GOT3 (cell line): Measurements from ENCODE around the gene GP1BB.

ENCODE experiments used
- DNase-seq: peaks from one replicate; lab custom pipeline; 2025; ENCODE audit warnings: mixed read lengths; lab: John Stamatoyannopoulos, UW

Gene GP1BB

DNA sequence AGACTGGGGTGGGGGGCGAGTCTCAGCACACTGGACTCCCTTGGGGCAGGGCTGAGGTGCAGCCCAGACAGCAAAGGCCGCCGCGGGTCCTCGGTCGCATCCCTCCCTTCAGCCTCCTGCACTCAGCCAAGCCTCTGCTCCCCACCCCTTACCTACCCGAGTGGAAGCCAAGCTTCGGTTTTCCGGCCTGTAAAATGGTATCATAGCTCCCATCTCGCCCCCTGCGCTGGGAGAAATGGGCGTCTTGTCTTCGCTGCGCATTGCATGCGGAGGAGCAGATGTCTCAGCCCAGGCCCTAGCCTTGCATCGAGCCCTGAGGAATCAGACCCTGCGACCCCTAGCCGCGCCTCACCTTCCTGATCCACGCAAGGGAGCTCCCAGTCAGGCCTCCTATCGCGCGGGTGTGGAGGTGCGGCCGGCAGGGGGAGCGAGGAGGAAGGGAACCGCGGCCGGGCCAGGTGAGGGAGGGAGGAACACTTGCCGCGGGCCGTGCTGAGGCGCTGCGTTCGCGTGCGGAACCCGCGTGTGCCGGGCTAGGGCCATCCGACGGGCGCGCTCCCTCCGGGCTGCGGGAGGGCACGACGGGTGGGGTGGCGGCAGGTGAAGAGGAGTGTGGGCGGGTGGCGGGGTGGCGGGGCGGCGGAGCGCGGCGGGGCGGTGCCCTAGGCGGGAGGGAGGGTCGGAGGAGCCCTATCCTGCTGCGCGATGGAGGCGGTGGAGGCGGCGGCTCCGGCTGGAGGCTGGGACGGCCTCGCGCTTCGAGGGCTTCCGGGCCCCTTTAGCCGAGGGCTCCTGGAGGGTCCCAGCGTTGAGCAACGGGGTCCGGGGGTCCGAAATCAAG is 33.2 kb downstream of the GP1BB start:
- DNase-seq = no peak

DNA sequence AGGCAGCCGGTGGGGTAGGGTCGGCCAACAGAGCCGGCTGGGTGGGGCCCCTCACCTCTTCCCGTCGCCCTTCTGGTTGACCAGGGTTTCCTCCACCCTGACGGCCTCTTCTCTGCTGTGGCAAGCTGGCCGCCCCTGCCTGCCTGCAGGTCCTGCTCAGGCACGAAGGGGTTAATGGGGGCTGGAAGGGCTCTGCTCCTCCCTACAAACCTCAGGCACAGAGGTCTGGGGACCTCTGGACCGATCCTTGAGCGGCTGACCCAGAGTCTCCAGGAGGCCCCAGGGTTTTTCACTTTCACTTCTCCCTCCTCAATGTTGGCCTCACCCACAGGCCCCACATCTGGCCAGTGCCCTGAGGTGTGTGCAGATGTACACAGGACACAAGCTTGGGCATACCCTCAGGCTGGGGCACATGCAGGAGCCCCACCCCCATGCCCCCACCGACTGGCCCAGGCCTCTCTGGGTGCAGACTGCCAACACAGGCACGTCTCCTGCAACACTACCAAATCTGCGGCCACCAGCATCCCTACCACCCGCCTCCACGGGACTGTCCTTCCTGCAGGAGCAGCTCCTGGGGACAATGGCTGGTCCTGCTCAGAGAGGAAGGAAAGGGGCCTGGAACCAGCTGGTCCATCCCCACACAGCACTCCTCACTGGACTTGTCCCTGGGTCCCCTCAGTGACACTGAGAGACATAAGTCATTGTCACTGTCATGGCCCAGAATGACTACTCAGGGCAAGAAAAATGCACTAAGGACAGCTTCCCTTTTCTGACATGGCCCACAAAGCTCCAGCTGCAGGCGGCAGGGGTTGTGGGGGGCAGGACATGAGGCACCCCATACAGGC is 34.0 kb downstream of the GP1BB start:
- no peak for DNase-seq

DNA sequence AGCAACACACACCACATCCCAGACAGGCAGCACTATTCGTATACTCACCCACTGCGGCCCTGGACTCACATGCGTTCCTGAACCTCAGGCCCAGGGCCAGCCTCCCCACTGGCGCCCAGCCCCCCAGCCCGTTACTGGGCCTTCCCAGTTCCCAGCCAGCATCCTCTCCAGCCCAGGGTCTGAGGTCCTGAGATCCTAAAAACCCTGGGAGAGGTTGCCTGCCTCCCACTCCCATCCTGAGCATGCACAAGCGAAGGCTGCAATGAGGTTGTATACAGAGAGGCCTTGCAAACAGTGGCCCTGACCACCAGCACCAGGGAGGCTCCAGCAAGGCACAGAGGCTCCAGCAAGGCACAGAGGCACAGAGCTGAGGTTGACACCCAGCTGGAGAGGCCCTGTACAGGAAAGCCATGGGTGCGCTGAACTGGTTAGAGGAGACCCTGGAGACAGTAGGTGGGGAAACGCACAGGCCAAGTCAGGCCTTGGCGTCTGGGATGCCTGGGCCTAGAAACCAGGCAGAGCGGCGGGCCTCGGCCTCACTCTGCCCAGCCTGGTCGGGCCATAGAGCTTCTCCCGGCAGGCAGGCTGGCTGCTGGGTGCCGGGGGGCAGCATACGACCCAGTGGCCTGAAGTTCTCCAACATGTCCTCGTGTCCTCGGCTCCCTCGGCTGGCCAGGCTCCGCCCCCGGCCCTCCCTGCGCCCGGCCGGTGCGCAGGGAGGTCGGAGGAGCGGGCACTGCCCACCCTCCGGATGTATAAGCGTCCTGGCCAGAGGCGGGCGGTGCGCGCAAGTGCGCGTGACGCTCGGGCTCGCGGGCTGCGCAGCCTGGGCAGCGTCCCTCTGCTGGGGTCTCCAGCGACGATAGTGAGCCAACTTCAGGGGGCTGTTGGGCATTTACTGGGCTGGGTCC is 34.9 kb downstream of the GP1BB start:
- no peak for DNase-seq

DNA sequence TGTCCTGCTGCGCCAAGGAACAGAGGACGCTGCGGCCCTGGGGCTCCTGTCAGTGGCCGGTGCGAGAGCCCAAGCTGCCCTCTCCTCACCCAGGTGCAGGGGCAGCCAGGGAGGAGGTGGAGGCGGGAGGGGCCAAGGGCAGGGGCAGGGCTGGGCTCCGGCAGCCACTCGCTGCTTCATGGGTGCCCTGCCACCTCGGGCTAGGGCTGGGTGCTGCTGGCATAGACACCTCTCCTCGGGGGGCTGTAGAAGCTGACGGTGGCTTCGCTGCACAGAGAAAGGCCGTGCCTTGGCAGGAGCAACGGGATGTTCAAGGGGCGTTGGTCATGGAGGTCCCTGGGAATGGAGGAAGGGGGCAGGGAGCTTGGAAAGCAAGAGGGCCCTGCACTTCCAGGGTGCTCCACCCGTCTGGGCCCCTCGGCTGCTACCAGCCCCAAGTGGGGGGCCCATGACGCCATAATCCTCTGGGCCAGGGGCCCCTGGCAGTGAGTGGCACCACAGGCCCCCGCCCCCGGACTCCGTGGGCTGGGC is 35.6 kb downstream of the GP1BB start:
- DNase-seq = no peak

DNA sequence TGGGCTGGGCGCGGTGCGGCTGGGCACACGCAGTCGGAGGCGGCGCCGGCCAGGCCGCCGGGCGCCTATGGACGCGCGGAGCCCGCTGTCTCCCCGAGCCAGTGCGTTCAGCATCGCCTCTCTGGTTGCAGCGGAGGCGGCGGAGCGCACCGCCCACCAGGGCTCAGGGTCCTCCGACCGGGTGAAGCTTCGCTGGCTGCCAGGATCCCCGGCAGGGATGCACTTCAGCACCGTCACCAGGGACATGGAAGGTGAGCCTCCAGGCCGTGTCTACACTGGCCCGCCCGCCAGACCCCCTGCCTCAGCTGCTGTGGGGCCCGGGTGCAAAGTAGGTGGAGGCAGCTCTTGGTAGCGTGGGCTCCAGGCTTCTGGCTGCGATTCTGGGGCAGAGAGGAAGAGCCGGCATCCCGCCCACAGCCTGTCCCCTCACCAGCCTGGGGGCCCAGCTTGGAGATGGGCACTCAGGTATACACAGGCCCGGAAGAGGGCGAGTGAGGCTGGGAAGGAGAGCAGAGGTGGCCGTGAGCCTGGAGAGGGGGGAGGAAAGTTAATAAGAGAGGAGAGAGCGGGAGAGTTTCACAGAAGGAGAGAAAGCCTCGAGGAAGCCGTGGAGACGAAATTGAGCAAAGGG is 36.2 kb downstream of the GP1BB start:
- no peak for DNase-seq

DNA sequence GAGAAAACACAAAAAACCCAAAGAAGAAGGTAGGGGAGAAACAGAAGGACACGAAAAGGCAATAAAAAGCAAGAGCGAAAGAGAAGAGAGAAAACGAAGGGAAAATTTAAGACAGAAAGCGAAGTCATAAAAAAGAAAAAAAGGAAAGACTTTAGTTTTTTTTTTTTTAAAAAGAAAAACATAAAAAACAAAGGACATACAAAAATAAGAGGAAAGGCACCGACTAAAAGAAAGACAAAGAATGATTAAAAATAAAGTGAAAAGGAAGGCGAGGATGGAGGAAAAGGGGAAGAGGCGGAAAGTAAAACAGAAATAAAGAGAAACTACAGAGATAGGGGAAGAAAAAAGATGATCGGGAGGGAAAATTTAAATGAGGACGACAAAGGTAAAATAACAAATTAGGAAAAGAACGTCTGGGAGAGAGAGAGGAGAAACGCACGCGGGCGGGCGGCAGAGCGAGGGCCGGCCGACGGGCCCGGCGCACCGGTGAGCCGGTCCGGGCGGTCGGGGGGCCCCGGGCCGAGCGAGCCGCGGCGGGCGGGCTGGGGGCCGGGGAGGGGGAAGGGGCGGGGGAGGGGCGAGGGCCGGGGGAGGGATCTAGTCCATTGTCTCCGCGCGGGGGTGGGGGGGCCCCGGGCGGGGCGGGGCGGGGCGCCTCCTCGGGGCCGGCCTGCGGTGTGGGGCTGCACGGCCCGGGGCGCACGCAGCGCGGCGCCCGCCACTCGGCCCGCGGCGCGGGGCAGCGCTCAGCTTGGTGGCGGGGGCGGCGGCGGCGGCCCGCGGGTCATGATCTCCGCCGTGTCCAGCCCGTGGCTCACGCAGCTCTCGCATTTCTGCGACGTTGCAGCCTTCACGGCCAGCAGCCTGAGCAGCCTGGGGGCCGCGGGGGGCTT is 37.0 kb downstream of the GP1BB start, which contains the start of gene TBX1:
Gene TBX1, plus strand, starts transcription at position 721 of the 893 bp plus-strand sequence. Its CDS starts 66 bp downstream, at position 787.
- DNase-seq = no peak

DNA sequence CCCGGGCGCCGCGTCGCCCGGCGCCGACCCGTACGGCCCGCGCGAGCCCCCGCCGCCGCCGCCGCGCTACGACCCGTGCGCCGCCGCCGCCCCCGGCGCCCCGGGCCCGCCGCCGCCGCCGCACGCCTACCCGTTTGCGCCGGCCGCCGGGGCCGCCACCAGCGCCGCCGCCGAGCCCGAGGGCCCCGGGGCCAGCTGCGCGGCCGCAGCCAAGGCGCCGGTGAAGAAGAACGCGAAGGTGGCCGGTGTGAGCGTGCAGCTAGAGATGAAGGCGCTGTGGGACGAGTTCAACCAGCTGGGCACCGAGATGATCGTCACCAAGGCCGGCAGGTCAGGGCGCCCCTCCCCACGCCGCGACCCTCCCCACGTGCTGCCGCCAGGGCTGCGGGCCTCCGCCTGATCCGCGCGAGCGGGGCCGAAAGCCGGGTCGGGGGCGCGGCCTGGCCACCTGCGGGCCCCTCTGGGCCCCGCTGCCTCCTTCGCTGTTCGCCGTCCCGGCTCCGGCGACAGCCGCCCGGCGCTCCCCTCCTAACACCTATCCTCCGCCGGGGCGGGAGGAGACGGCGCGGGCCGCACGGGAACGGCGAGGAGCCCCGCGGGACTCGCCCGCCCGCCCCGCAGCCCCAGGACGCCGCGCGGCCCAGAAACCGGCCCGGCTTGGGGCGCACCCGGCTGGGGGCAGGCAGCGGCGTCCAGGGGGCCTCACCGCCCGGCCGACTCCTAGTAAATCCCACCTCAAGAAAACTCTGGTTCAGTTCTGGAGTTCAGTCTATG is 37.8 kb downstream of the GP1BB start:
- no peak for DNase-seq

DNA sequence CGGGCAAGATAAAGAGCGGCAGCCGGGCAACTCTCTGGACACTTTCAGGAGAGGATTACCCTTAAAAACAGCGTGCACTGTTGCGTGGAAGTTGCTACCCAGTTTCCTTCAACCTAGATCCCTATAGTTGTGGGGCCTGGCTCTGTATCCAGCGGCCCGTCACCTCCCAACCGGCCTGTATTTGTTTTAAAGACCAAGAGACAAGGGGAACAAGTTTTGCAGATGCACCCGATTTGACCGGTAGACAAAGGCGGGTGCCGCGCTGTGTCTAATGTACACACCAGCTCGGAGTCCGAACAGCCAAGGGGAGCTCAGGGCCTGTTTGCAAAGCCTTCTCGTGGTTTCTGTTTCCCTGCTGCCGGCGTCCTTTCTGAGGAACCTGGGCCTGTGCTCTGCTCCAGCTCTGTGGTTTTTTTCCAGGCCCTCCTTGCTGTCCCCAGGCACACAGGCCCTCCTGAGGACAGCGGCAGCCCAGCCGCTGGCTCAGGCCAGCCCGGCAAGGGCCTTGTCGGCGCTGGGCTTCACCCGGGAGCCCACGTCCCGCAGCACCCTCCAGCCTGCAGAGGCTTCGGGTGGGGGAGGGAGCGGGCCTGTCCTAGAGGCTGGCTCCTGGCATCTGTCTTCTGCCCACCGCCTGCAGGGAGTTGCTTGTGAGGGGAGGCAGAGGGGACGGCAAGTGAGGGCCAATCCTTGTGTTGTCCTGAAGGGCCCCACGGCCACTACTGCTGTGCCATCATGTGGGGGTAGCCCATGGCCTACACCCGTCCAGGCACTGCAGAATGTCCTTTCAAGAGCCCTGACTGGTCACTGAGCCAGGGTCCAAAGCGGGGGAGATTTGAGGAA is 38.6 kb downstream of the GP1BB start:
- DNase-seq = no peak

DNA sequence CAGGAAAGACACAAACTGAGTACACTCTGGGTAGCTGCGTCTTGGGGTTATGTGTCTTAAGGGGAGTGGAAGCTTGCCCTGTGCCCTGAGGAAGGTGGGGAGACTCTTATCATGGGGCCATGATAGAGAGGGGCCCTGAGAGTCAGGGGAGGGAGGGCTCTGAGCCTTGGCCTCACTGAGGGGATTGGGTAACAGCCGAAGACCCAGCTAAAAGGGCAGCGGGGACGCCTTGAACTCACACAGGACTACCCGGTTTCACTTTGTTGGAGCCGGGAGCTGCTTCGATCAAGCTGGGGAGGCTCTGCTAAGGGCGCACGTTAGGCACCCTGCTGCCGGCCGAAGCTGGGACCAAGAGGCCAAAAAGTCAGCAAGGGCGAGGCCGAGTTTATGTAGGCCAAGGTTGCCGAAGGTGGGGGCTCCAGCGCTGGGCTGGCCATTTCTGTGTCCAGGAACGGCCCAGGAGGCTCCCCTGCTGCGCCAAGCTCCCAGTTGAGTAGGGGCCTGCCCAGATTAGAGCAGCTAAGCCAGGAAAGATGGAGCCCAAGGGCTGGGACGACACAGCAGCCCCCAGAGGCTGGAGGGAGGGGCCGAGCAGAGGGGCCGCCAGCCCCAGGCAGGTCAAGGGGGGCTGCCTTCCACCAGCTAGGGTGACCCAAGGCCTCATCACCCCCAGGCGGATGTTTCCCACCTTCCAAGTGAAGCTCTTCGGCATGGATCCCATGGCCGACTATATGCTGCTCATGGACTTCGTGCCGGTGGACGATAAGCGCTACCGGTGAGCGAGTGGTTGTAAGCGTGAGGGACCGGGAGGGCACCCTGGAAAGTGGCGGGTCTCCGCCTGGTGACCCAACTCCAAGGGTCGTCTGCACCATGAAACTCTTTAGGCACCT is 39.5 kb downstream of the GP1BB start:
- DNase-seq = no peak

DNA sequence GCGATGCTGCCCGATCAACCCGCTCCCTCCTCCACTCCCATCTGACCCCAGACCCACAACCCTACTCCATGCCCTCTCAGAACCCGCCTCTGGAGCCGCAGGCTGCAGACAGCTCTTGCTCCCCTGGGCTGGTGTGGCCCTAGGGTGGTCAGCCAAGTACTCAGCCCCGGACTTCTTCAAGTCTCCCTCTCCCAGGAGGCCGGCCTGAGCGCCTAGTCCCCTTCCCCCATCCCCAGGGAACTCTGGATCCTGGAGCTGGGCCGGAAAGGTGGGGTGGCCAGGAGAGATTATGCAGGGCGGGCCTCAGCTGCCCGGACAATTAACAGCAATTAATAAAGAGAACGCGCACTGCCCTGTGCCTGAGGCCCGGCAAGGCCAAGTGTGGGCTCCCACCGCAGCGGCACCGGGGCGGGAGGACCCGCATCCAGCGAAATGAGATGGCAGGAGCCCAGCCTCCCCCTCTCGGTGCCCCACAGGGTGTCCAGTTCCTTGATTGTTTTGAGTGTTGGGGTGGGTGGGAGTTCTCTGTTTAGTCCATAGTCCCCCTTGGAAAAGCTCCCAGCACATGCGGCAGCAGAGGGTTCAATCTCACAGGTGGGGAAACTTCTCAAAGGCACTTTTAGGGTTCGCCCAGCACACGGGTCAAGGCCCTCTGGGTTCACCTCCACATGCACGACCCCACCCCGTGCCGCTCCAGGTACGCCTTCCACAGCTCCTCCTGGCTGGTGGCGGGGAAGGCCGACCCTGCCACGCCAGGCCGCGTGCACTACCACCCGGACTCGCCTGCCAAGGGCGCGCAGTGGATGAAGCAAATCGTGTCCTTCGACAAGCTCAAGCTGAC is 40.3 kb downstream of the GP1BB start:
- DNase-seq = no peak

DNA sequence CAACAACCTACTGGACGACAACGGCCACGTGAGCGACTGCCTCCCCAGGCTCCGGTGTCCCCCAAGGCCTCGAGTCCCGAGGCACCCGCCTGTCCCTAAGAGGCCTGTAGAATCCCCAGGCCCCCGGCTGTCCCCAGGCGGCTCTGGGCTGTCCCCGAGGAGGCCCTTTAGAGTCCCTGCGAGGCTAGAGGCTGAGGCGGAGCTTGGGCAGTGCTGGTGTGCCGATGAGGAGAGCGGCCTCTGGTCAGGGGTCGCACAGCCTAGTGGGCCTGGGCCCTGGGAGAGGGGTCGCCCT is 40.9 kb downstream of the GP1BB start:
- DNase-seq = no peak

DNA sequence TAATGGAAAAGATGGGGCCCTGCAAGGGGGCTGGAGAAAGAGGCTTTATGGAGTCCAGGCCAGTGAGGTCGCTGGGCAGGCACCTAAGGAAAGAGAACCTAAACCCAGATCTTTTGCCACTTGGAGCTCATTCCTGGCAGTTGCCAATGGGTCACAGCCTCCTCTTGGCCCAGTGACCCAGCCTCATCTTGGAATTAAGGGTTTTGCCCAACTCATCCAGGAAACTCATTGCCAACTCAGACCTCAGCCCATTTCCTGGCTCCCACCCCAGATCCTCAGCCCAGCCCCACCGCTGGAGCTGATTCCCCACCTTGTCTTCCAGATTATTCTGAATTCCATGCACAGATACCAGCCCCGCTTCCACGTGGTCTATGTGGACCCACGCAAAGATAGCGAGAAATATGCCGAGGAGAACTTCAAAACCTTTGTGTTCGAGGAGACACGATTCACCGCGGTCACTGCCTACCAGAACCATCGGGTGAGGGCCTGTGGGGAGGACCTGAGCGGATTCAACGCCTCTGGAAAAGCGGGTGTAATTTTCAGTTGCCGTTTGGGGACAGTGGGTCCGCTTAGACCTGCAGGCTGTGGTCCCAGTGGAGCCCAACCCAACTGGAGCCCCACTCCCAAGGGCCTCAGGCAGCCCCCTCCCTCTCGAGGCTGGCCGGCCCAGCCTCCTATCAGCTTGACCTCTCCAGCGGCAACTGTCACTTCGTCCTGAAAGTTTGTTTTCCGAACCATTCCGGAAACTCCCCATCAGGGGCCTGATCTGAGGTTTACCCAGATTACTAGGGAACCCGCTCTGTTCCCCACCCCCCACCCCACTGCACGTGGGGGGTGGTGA is 41.5 kb downstream of the GP1BB start:
- DNase-seq = no peak

DNA sequence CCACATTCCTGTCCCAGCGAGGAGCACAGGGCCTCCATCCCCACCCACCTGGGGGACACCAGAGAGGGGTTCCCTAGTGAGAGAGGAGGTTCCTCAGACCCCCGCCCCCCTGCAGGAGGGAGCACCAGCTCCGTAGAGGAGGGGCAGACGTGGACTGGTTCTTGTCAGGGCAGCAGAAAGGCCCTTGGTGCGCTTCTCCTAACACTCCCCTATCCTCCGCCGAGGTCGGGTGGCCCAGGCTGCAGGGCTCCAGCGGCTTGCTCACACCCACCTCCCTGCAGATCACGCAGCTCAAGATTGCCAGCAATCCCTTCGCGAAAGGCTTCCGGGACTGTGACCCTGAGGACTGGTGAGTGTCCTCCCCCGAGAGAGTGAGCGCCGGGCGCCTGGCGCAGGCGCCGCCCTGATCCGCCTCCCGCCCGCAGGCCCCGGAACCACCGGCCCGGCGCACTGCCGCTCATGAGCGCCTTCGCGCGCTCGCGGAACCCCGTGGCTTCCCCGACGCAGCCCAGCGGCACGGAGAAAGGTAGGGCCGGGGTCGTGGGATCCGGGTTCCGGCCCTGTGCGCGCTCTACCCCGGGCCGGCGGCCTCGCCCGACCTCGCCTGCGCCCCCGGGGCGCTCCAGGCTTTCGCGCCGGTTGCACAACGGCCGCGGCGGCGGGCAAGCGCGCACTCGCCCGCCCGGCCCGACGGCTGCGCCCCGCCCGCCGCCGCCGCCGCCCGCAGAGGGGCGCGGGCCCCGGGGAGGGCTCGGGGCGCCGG is 42.3 kb downstream of the GP1BB start:
- no peak for DNase-seq

DNA sequence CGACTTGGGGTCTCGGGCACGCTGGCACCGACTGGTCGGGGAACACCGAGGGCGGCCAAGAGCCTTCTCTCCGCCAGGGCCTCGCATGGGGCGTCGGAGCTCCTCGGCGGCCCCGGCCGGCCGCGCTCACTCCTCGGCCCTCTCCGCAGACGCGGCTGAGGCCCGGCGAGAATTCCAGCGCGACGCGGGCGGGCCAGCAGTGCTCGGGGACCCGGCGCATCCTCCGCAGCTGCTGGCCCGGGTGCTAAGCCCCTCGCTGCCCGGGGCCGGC is 42.8 kb downstream of the GP1BB start:
- no peak for DNase-seq
